ENCODE data around the gene ATP5F1A.
"Not testable (repeated sequence)": the region's sequence is repeated elsewhere in the genome, so short reads cannot be mapped to it uniquely, and the experiment has no call there.

Gene ATP5F1A

GRCh38 chr18:46047369-46047768, 50.7 kb downstream of the ATP5F1A start:
- not testable (repeated sequence) for DNase-seq (ENCODE audit: low read depth in 2 of 2)

- DNase-seq (ENCODE audit: low read depth in 2 of 2), result no peak
Measured at GRCh38 chr18:46046688-46047087, 51.4 kb downstream of the ATP5F1A start.

DNA sequence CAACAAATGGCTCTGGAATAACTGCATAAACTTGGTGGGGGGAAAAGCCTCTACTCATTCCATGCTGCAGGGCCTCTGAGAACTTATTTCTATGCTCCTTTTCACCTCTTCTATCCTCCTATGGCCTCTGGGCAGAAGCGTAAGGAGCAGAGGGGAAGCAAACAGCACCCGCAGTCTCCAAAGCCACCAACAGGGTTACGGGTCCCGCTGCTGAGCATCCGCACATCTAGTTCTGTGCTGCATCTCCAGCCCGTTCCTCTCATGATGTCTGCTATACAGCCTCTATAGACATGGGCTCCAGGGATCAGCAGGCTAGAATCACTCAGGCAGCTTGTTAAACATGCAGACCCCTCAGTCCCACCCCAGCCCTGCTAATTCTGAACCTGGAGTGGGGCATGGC, 52.0 kb downstream of the ATP5F1A start:
- no peak for DNase-seq (ENCODE audit: low read depth in 2 of 2)

DNA sequence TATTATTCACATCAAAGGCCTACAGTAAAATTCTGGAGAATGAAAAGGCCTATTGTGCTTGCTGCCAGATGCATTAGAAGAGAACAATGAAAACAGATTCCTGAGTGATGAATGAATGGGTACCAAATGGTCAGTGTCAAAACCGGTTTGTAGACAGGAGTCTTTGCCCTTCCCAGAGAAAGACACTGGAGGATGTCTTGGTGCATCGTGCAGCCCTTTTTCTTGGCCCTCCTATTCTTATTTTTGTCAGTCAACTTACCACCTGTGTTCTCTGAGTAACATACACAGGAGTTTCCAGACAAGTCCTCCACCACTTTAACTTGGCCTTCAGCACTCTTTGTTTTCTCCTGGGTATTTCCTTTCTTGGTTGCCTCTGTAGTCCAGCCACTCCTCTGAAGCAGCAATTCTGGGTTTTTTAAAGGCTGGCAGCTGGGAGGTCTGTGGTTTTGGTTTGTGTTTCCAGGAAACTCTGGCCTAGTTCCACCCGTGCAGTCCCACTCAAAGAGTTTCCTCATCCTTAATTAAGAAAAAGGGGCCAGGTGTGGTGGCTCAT, 55.4 kb downstream of the ATP5F1A start:
- no peak for DNase-seq (ENCODE audit: low read depth in 2 of 2)

GRCh38 chr18:46040747-46041104, 57.4 kb downstream of the ATP5F1A start:
- no peak for DNase-seq (ENCODE audit: low read depth in 2 of 2)

GRCh38 chr18:46040033-46040746, 57.9 kb downstream of the ATP5F1A start:
- no peak for DNase-seq (ENCODE audit: low read depth in 2 of 2)

GRCh38 chr18:46037512-46038305, 60.4 kb downstream of the ATP5F1A start:
- no peak for DNase-seq (ENCODE audit: low read depth in 2 of 2)

GRCh38 chr18:46035696-46036680, 62.1 kb downstream of the ATP5F1A start:
- DNase-seq (ENCODE audit: low read depth in 2 of 2), result no peak

DNA sequence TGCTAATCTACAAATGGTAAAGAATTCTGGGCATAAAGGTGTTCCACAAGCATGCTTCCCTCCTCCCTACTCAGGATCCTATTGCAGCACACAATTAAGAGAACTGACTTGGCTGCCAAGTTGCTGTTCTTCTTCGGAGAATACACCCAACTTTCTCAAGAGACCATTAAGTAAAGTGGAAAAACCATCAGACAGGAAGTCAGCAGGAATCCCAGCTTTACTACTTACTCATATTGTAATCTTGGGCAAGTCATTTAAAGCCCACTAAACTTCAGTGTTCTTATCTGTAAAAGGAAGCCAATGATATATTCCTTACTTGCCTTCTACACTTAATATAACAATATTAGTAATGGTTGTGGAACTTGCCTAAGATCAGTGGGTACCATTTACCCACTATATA, 63.9 kb downstream of the ATP5F1A start:
- DNase-seq (ENCODE audit: low read depth in 2 of 2), result no peak

GRCh38 chr18:46031741-46032140, 66.4 kb downstream of the ATP5F1A start:
- no peak for DNase-seq (ENCODE audit: low read depth in 2 of 2)

Measured in activated CD8-positive, alpha-beta memory T cell treated with anti-CD3 and anti-CD28 coated beads for 4 hours (primary cell).